ENCODE data around the gene HTRA3. TPM values are rescaled to one million over a fixed set of nuclear protein-coding genes. Genes with fewer than 3 reads are reported as not detected.

The HTRA3 gene
- total and polyA plus RNA-seq, 2 experiments from 2014 or later, result 1.3 to 3.6 TPM

DNA sequence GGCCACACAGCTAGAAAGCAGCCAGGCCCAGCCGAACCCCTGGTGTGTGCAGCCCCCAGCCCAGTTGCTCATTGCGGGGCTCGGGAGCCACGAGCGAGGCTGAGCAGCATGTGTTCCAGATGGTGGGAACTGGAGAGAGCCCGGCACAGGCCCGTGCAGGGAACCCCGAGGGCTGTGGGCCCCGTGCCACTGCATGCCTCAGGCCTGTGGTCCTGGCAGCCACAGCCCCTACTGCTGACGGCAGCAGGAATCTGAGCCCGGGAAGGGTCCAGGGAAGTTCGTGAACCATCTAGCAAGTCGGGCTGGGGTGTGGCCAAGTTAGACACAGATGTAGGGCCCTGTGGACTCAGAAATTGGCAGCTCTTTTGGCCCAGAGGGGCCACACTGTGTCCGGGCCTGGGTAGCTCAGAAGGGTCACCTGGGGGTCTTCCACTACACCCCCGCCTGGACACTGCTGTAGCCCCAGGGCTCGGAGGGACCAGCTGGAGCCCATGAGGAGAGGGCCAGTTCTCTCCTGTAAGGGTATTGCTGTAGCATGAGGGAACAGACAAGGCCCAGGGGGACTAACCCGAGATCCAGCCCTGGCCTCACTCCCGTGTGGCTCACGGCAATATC, 12.1 kb downstream of the HTRA3 start:
- H3K4me3 Mint-ChIP-seq, result no peak overlapping the region
- no peaks in the 10 kb centered on the region; the same call in 1 of the 2 replicates for H4K20me1 ChIP-seq (replicated peaks; ENCODE audit: insufficient read depth)
- no peaks in the 10 kb centered on the region for H3K9me3 Mint-ChIP-seq
- H3K27me3 ChIP-seq (ENCODE audit: insufficient read depth), result no peaks in the 10 kb centered on the region
- no peaks in the 10 kb centered on the region for H3K36me3 Mint-ChIP-seq (ENCODE audit: low read depth)
- peaks cover 2% of the 10 kb centered on the region; the same call in 1 of the 3 replicates for H3K4me1 Mint-ChIP-seq
- no peak overlapping the region for H3K27ac ChIP-seq (ENCODE audit: low read depth)
- H3K27me3 Mint-ChIP-seq (ENCODE audit: insufficient read depth, low read depth, poor library complexity), result peaks cover 12% of the 10 kb centered on the region
- H3K36me3 ChIP-seq (ENCODE audit: insufficient read depth), result no peaks in the 10 kb centered on the region
- no peaks in the 10 kb centered on the region for H3K9me2 ChIP-seq (ENCODE audit: insufficient read depth)
- H3F3A ChIP-seq (replicated peaks; ENCODE audit: low read depth), result no peaks in the 10 kb centered on the region
- TF ChIP-seq, protein P1, sequence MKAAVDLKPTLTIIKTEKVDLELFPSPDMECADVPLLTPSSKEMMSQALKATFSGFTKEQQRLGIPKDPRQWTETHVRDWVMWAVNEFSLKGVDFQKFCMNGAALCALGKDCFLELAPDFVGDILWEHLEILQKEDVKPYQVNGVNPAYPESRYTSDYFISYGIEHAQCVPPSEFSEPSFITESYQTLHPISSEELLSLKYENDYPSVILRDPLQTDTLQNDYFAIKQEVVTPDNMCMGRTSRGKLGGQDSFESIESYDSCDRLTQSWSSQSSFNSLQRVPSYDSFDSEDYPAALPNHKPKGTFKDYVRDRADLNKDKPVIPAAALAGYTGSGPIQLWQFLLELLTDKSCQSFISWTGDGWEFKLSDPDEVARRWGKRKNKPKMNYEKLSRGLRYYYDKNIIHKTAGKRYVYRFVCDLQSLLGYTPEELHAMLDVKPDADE (IDR thresholded peaks at IDR 0.05), result no peak
- TF ChIP-seq ZNF331 (CRISPR knock-in tag; IDR thresholded peaks at IDR 0.05; ENCODE audit: low read depth) (no peak), JUNB (IDR thresholded peaks at IDR 0.05; ENCODE audit: unreplicated experiment) (no peak), STAT1 (IDR thresholded peaks at IDR 0.05; ENCODE audit: unreplicated experiment) (no peak), CREB1 (CRISPR knock-in tag; IDR thresholded peaks at IDR 0.05; ENCODE audit: low read depth) (no peak), EZH2phosphoT487 (IDR thresholded peaks at IDR 0.05; ENCODE audit: unreplicated experiment) (no peak), NANOG (IDR thresholded peaks at IDR 0.05; ENCODE audit: borderline replicate concordance) (no peak), ZNF114 (CRISPR knock-in tag; IDR thresholded peaks at IDR 0.05) (no peak), POLR2AphosphoS5 (IDR thresholded peaks at IDR 0.05; ENCODE audit: low read depth) (no peak), EZH2 (IDR thresholded peaks at IDR 0.05; ENCODE audit: low read depth, unreplicated experiment) (no peak)
- TF ChIP-seq, protein P2, sequence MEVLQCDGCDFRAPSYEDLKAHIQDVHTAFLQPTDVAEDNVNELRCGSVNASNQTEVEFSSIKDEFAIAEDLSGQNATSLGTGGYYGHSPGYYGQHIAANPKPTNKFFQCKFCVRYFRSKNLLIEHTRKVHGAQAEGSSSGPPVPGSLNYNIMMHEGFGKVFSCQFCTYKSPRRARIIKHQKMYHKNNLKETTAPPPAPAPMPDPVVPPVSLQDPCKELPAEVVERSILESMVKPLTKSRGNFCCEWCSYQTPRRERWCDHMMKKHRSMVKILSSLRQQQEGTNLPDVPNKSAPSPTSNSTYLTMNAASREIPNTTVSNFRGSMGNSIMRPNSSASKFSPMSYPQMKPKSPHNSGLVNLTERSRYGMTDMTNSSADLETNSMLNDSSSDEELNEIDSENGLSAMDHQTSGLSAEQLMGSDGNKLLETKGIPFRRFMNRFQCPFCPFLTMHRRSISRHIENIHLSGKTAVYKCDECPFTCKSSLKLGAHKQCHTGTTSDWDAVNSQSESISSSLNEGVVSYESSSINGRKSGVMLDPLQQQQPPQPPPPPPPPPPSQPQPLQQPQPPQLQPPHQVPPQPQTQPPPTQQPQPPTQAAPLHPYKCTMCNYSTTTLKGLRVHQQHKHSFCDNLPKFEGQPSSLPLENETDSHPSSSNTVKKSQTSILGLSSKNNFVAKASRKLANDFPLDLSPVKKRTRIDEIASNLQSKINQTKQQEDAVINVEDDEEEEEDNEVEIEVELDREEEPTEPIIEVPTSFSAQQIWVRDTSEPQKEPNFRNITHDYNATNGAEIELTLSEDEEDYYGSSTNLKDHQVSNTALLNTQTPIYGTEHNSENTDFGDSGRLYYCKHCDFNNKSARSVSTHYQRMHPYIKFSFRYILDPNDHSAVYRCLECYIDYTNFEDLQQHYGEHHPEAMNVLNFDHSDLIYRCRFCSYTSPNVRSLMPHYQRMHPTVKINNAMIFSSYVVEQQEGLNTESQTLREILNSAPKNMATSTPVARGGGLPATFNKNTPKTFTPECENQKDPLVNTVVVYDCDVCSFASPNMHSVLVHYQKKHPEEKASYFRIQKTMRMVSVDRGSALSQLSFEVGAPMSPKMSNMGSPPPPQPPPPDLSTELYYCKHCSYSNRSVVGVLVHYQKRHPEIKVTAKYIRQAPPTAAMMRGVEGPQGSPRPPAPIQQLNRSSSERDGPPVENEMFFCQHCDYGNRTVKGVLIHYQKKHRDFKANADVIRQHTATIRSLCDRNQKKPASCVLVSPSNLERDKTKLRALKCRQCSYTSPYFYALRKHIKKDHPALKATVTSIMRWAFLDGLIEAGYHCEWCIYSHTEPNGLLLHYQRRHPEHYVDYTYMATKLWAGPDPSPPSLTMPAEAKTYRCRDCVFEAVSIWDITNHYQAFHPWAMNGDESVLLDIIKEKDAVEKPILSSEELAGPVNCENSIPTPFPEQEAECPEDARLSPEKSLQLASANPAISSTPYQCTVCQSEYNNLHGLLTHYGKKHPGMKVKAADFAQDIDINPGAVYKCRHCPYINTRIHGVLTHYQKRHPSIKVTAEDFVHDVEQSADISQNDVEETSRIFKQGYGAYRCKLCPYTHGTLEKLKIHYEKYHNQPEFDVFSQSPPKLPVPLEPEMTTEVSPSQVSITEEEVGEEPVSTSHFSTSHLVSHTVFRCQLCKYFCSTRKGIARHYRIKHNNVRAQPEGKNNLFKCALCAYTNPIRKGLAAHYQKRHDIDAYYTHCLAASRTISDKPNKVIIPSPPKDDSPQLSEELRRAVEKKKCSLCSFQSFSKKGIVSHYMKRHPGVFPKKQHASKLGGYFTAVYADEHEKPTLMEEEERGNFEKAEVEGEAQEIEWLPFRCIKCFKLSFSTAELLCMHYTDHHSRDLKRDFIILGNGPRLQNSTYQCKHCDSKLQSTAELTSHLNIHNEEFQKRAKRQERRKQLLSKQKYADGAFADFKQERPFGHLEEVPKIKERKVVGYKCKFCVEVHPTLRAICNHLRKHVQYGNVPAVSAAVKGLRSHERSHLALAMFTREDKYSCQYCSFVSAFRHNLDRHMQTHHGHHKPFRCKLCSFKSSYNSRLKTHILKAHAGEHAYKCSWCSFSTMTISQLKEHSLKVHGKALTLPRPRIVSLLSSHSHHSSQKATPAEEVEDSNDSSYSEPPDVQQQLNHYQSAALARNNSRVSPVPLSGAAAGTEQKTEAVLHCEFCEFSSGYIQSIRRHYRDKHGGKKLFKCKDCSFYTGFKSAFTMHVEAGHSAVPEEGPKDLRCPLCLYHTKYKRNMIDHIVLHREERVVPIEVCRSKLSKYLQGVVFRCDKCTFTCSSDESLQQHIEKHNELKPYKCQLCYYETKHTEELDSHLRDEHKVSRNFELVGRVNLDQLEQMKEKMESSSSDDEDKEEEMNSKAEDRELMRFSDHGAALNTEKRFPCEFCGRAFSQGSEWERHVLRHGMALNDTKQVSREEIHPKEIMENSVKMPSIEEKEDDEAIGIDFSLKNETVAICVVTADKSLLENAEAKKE (CRISPR knock-in tag; IDR thresholded peaks at IDR 0.05), result no peak
- TF ChIP-seq, protein P3, sequence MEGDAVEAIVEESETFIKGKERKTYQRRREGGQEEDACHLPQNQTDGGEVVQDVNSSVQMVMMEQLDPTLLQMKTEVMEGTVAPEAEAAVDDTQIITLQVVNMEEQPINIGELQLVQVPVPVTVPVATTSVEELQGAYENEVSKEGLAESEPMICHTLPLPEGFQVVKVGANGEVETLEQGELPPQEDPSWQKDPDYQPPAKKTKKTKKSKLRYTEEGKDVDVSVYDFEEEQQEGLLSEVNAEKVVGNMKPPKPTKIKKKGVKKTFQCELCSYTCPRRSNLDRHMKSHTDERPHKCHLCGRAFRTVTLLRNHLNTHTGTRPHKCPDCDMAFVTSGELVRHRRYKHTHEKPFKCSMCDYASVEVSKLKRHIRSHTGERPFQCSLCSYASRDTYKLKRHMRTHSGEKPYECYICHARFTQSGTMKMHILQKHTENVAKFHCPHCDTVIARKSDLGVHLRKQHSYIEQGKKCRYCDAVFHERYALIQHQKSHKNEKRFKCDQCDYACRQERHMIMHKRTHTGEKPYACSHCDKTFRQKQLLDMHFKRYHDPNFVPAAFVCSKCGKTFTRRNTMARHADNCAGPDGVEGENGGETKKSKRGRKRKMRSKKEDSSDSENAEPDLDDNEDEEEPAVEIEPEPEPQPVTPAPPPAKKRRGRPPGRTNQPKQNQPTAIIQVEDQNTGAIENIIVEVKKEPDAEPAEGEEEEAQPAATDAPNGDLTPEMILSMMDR (conservative IDR thresholded peaks at IDR 0.05; ENCODE audit: low read depth in 2 of 2), result no peak
- TF ChIP-seq, protein P4, sequence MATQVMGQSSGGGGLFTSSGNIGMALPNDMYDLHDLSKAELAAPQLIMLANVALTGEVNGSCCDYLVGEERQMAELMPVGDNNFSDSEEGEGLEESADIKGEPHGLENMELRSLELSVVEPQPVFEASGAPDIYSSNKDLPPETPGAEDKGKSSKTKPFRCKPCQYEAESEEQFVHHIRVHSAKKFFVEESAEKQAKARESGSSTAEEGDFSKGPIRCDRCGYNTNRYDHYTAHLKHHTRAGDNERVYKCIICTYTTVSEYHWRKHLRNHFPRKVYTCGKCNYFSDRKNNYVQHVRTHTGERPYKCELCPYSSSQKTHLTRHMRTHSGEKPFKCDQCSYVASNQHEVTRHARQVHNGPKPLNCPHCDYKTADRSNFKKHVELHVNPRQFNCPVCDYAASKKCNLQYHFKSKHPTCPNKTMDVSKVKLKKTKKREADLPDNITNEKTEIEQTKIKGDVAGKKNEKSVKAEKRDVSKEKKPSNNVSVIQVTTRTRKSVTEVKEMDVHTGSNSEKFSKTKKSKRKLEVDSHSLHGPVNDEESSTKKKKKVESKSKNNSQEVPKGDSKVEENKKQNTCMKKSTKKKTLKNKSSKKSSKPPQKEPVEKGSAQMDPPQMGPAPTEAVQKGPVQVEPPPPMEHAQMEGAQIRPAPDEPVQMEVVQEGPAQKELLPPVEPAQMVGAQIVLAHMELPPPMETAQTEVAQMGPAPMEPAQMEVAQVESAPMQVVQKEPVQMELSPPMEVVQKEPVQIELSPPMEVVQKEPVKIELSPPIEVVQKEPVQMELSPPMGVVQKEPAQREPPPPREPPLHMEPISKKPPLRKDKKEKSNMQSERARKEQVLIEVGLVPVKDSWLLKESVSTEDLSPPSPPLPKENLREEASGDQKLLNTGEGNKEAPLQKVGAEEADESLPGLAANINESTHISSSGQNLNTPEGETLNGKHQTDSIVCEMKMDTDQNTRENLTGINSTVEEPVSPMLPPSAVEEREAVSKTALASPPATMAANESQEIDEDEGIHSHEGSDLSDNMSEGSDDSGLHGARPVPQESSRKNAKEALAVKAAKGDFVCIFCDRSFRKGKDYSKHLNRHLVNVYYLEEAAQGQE (IDR thresholded peaks at IDR 0.05; ENCODE audit: unreplicated experiment), result no peak
- no peaks in the 10 kb centered on the region for H3K4me1 ChIP-seq (ENCODE audit: insufficient read depth)
- no peak overlapping the region for H2AFZ ChIP-seq
- no peak overlapping the region for H3K4me2 ChIP-seq
- no peak overlapping the region for H3K27ac Mint-ChIP-seq
- ATAC-seq (no peak; the same call in 2 of the 3 replicates), DNase-seq (ENCODE audit: low spot score) (no peak)
- H3K79me2 ChIP-seq (replicated peaks; ENCODE audit: insufficient read depth), result no peaks in the 10 kb centered on the region
- H3K4me3 ChIP-seq, result no peak overlapping the region
